Thyroid gland (tissue), 4 donors: ENCODE results near the gene TLR10. TPM values are rescaled to one million over a fixed set of nuclear protein-coding genes. Genes with fewer than 3 reads are reported as not detected.
"Not testable (repeated sequence)": the region's sequence is repeated elsewhere in the genome, so short reads cannot be mapped to it uniquely, and the experiment has no call there.

Experiments
- DNase-seq, 2 donors: peaks; one replicate each; pipeline ENCODE4 v3.0.0-alpha.2; 2019
- H3K27ac ChIP-seq, 3 donors: fragments of 200-600 bp; sonication (generic); 1 replicate in 2 of 3; 2 replicates in 1 of 3; pipeline ENCODE4 v1.5.1; 2016 to 2019; ENCODE audit warnings: mild to moderate bottlenecking in 1 of 3, moderate library complexity in 1 of 3
- H3K27me3 ChIP-seq: fragments of 200-600 bp; sonication (generic); one replicate; pipeline ENCODE4 v1.5.1; 2019
- H3K36me3 ChIP-seq, 2 donors: fragments of 200-600 bp; sonication (generic); one replicate each; pipeline ENCODE4 v1.5.1; 2016 to 2019
- H3K4me1 ChIP-seq, 2 donors: fragments of 200-600 bp; sonication (generic); one replicate each; pipeline ENCODE4 v1.5.1; 2017 to 2019
- H3K4me3 ChIP-seq, 3 donors: fragments of 200-600 bp; sonication (generic); replicated peaks in 1 of 3; 1 replicate in 2 of 3; 2 replicates in 1 of 3; pipeline ENCODE4 v1.5.1; 2016; ENCODE audit warnings: mild to moderate bottlenecking in 1 of 3
- H3K9me3 ChIP-seq: fragments of 200-600 bp; sonication (generic); one replicate; pipeline ENCODE4 v1.5.1; 2017
- CTCF ChIP-seq, 6 experiments: fragments of 200-600 bp in 3 of 6; fragments of 450-650 bp in 3 of 6; sonication (generic) in 3 of 6; IDR thresholded peaks; one replicate each; pipeline ENCODE4 v1.5.1; 2016 to 2019; ENCODE audit warnings: antibody characterized with exemption in 6 of 6, mild to moderate bottlenecking in 2 of 6, inconsistent platforms in 1 of 6, moderate library complexity in 1 of 6
- POLR2A ChIP-seq, 2 donors: fragments of 450-650 bp; IDR thresholded peaks; one replicate each; pipeline ENCODE4 v1.6.1; 2017; ENCODE audit warnings: antibody characterized with exemption in 2 of 2, mild to moderate bottlenecking in 2 of 2, moderate library complexity in 1 of 2
- WGBS, 2 donors: methylation state at CpG; one replicate each; pipeline ENCODE4 v1.1.5; 2017; 5-methylcytosine and 5-hydroxymethylcytosine counted together
- intact Hi-C: fragments of 100-400 bp; cut with DNase I; formaldehyde crosslinking; loops from one replicate; pipeline ENCODE4 v1.15.1; 2023
- total RNA-seq, 4 donors: library from RNA; depleted of rRNA; stranded (reverse); fragments of >200 nt; gene quantifications; one replicate each; pipeline ENCODE4 v1.2.3, GENCODE V29; 2016

The TLR10 gene
- total RNA-seq, 4 donors from 2014 or later, result 0.10 to 0.83 TPM; not detected in 2

GRCh38 chr4:38818441-38818976 lies 35.7 kb upstream of the TLR10 start:
- intact Hi-C loops, result no loop called here
- H3K4me1 ChIP-seq, result no peaks in the 10 kb centered on the region
- no peaks in the 10 kb centered on the region for H3K27me3 ChIP-seq
- no peak overlapping the region for H3K27ac ChIP-seq
- H3K36me3 ChIP-seq, result no peaks in the 10 kb centered on the region
- H3K9me3 ChIP-seq, result no peaks in the 10 kb centered on the region
- TF ChIP-seq POLR2A (IDR thresholded peaks at IDR 0.05), result no peak
- no peak for TF ChIP-seq CTCF (IDR thresholded peaks at IDR 0.05)
- no peak overlapping the region for H3K4me3 ChIP-seq
- no peak for DNase-seq
- 66 to 84% methylated on average over 5 of the region's 5 CpGs for WGBS, 2 donors

GRCh38 chr4:38815885-38816782 lies 33.3 kb upstream of the TLR10 start:
- H3K36me3 ChIP-seq, result no peaks in the 10 kb centered on the region
- 73 to 79% methylated on average over 3 of the region's 3 CpGs for WGBS, 2 donors
- H3K4me3 ChIP-seq, result no peak overlapping the region
- no peaks in the 10 kb centered on the region for H3K4me1 ChIP-seq
- no peak overlapping the region for H3K27ac ChIP-seq
- H3K27me3 ChIP-seq, result no peaks in the 10 kb centered on the region
- no peak for DNase-seq
- intact Hi-C loops, result no loop called here
- TF ChIP-seq CTCF (IDR thresholded peaks at IDR 0.05) (no peak), POLR2A (IDR thresholded peaks at IDR 0.05) (no peak)
- H3K9me3 ChIP-seq, result no peaks in the 10 kb centered on the region

GRCh38 chr4:38814386-38814785 lies 31.6 kb upstream of the TLR10 start:
- no peaks in the 10 kb centered on the region for H3K9me3 ChIP-seq
- H3K4me3 ChIP-seq, result no peak overlapping the region
- DNase-seq, result no peak
- no peak overlapping the region for H3K27ac ChIP-seq
- intact Hi-C loops, result no loop called here
- no peak for TF ChIP-seq CTCF (IDR thresholded peaks at IDR 0.05)
- no peak for TF ChIP-seq POLR2A (IDR thresholded peaks at IDR 0.05)
- no peaks in the 10 kb centered on the region for H3K4me1 ChIP-seq
- no peaks in the 10 kb centered on the region for H3K27me3 ChIP-seq
- WGBS, 2 donors, result 68 to 78% methylated on average over 3 of the region's 3 CpGs
- H3K36me3 ChIP-seq, result no peaks in the 10 kb centered on the region

GRCh38 chr4:38811297-38811696 lies 28.5 kb upstream of the TLR10 start:
- WGBS, 2 donors, result 84 to 91% methylated on average over 6 of the region's 6 CpGs
- Histone ChIP-seq H3K27ac (no peak overlapping the region), H3K27me3 (no peaks in the 10 kb centered on the region), H3K4me1 (no peaks in the 10 kb centered on the region), H3K36me3 (no peaks in the 10 kb centered on the region), H3K4me3 (no peak overlapping the region), H3K9me3 (no peaks in the 10 kb centered on the region)
- TF ChIP-seq POLR2A (IDR thresholded peaks at IDR 0.05) (no peak), CTCF (IDR thresholded peaks at IDR 0.05) (no peak)
- intact Hi-C loops, result no loop called here
- no peak for DNase-seq

- H3K27me3 ChIP-seq, H3K9me3 ChIP-seq, H3K27ac ChIP-seq, DNase-seq, H3K4me3 ChIP-seq, intact Hi-C loops, H3K36me3 ChIP-seq: not testable (repeated sequence)
- WGBS, 2 donors, result 95 to 98% methylated on average over 11 to 19 of the region's 29 CpGs
- H3K4me1 ChIP-seq, result peaks cover 5 to 12% of the 10 kb centered on the region in 2 donors
These were observed 24.7 kb upstream of the TLR10 start for GRCh38 chr4:38807462-38807861.

GRCh38 chr4:38806251-38806650 lies 23.5 kb upstream of the TLR10 start:
- 89 to 92% methylated on average over 9 of the region's 9 CpGs for WGBS, 2 donors
- intact Hi-C loops, H3K4me3 ChIP-seq, H3K27me3 ChIP-seq, H3K27ac ChIP-seq, H3K36me3 ChIP-seq, H3K9me3 ChIP-seq, DNase-seq: not testable (repeated sequence)
- peaks cover 5 to 12% of the 10 kb centered on the region in 2 donors for H3K4me1 ChIP-seq
